HS-27A (cell line): ENCODE measurements around the gene CHPF2.

ENCODE experiments used
- DNase-seq: peaks from one replicate; pipeline ENCODE4 v3.0.0-alpha.2; 2012; ENCODE audit warnings: low read depth, missing footprints

CHPF2 gene

DNA sequence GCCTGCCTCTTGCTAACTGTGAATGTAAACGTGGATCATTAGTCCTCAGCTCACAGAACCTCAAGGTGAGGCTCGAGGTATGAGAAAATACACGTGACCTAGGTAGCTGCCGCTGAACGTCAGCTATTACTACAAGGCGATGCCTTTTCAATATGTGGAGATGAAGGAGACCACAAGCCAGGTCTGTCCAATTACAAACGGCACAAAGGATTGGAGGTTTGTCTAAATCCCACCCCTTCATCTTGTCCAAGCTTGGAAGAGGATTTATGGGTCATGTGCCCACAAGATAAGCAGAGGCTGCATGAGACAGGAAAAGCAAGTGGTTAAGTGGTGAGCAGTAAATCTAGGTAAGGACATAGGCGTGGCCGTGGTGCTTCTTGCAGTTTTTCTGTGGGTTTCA, 25.4 kb upstream of the CHPF2 start:
- no peak for DNase-seq

DNA sequence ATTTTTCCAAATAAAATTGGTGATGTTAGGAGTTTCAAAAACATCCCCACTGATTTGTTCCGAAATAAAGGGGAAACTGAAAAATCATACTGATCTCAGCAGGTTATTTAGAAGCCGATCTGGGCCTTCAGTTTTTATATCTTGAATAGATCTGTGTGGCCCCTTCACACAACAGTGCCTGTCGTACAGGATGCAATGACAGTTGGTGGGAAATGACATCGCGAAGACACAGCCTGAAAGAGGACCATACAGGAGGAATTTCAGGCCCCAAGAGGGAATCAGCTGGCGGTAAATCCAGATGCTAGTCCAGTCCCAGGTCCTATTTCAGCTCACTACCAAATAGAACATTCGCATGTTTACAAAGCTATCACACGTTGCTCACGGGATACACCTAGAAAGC, 25.0 kb upstream of the CHPF2 start:
- no peak for DNase-seq

DNA sequence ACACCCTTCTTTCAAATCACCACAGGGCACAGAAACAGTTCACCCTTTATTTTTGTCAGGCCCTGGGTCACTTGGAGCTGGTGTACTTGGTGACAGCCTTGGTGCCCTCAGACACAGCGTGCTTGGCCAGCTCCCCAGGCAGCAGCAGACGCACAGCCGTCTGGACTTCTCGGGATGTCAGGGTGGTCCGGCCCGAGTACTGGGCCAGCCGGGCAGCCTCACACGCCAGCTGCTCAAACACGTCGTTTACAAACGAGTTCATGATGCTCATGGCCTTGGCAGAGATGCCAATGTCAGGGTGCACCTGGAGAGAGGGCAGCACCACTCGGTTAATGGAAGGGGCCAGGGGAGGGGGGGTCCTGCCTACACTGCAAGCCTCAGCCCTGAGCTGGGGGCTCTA, 24.5 kb upstream of the CHPF2 start:
- no peak for DNase-seq

GRCh38 chr7:151208253-151208862, 23.9 kb upstream of the CHPF2 start:
- DNase-seq: no peak

GRCh38 chr7:151209588-151209987, 22.7 kb upstream of the CHPF2 start:
- no peak for DNase-seq

DNA sequence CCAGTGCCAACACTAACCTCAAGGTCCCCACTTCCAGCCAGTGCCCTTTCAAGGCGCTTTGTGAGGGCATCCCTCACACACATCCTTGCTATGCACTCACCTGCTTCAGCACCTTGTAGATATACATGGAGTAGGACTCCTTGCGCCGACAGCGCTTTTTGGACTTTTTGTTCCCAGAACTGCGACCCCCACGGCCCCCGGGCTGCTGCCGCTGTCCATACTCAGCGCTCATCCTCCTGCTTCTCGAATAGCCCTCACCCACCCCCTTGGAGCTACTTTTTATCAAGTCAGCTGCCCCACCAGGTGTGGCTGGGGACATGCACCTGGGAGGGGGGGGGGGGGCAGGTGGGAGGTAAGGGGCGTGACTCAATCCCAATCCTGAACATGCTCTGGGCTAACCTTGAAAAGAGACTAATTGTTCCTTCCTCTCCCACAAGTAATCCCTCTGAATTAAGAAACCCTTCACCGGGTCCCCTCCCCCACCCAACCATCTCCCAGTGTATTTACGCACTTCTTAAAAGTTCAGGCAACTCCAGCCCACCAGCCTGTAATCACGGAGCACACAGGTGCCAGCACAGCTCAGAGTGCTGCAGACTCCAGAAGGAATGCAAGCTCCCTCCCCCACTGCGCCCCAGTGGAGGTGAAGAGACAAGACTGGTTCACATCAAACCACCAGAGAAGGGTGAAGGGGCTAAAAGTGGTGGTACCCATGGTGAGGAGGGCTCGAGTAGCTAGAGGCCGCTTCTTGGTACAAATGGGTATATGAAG, 22.0 kb upstream of the CHPF2 start, which contains the start of gene H2BK1:
H2BK1 (minus strand) TSS at position 402 of the 768 bp plus-strand sequence; CDS start at position 232, 170 bp downstream.
- DNase-seq: no peak

DNA sequence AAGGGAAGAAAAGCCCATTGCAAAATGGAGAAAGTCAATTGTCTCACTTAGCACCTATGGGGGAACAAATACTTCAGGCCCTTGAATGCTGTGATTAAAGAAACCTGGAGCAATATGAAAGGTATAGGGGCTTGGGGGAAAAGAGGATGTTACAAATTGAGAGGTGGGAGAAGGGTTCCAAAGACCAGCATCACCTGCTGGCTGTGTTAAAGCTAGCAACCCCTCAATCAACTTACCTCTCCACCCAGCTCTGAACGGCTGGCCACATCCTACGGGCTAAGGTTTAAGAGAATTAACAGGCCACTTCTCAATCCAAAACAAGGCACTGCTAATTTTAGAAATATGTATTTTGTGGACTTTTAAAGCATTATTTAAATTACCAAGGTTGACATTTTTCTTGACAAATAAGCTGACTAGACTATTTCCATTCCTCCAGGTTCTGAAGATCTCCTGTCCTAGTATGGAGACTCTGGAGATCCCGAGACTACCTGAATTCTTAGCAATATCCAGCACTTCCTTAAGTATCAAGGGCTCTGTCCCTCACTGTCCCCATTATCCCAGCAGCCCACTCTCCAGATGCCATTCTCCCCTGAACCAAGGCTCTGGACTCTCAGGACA, 21.0 kb upstream of the CHPF2 start:
- DNase-seq: no peak

GRCh38 chr7:151212626-151213025, 19.7 kb upstream of the CHPF2 start:
- no peak for DNase-seq

DNA sequence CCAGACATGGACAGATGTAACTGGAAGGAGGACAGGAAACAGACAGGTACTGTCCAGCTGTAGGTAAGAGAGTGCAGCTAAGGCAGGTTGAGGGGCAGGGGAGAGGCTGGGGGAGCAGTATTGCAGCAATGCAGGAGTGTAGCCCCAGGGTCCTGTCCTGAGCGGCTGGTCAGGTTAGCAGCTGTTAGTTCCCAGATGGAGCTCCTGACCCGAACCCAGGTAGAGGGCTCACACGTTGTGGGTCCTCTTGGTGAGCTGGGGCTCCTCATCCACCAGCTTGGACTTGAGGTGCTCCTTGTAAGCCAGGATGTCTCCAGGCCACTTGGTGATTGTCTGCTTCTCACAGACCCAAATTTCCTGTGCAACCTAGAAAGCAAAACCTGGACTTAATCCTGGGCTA, 18.5 kb upstream of the CHPF2 start:
- DNase-seq: no peak

DNA sequence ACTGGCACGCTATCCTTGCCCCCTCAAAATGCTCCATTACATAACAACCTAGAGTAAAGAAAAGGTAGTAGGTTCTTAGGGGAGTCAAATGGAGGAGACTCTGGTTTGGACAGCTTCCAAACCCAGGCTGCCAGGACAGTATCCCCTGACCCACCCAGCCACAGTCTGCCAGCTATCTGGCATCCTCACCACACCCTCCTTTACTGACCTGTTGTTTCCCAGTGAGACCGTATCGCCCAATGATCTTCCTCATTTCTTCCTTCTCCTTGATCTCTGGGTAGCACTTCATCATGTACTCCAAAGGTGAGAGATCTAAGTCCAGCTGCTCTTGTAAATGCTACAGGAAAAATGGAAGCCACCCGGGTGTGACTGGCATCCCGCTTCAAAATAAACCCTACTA, 16.9 kb upstream of the CHPF2 start:
- no peak for DNase-seq

- no peak for DNase-seq
Measured at GRCh38 chr7:151218170-151218569, 14.1 kb upstream of the CHPF2 start.

DNA sequence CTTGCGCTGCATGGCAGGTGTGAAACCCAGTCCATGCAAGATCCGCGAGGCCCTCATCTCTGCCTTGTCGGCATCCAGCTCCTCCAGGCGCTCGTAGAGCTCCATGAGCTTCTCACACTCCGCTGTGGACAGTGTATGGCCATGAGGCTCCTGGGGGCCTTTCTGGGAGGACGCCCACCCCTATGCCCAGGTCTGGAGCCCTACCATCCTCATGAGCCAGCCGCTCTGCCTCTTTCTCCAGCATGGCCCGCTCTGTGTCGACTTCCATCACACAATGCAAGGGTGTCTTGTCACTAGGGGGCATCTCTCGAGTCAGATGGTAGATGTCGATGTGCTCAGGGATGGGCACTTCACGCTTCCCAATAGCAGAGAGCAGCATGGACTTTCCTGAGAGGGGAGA, 8.6 kb upstream of the CHPF2 start:
- no peak for DNase-seq

DNA sequence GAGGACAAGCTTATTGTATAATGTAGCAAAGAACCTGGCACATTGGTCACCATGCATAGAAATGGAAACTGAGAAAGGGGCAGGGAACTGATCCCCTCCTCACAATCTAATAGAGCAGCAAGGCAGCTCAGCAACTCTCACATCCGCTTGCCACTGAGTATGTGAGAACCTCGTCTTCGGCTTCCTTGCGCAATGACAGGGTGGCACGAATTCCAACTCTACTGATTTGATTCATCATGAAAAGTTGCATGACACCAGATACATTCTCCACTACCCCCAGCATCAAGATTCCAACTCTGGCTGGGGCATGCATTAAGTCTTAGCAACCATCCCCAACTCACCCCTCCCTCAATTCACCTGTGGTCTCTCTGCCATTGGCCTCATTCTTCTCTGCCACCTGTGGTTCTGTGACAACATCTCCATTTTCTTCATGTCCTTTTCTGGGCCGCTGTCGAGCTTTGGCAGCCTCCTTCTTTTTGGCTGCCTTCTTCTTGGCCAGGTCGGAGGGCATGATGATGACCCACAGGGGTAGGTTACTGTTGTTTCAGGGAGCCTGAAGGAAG, 6.3 kb upstream of the CHPF2 start:
- no peak for DNase-seq

GRCh38 chr7:151226560-151226874, 5.8 kb upstream of the CHPF2 start:
- DNase-seq: no peak

GRCh38 chr7:151226875-151227782, 5.2 kb upstream of the CHPF2 start, which contains the start of gene ABCF2:
TSS of gene ABCF2 (minus strand) at chr7:151227205. CDS start at chr7:151226458, 747 bp downstream.
- DNase-seq: peak; percentile 80

DNA sequence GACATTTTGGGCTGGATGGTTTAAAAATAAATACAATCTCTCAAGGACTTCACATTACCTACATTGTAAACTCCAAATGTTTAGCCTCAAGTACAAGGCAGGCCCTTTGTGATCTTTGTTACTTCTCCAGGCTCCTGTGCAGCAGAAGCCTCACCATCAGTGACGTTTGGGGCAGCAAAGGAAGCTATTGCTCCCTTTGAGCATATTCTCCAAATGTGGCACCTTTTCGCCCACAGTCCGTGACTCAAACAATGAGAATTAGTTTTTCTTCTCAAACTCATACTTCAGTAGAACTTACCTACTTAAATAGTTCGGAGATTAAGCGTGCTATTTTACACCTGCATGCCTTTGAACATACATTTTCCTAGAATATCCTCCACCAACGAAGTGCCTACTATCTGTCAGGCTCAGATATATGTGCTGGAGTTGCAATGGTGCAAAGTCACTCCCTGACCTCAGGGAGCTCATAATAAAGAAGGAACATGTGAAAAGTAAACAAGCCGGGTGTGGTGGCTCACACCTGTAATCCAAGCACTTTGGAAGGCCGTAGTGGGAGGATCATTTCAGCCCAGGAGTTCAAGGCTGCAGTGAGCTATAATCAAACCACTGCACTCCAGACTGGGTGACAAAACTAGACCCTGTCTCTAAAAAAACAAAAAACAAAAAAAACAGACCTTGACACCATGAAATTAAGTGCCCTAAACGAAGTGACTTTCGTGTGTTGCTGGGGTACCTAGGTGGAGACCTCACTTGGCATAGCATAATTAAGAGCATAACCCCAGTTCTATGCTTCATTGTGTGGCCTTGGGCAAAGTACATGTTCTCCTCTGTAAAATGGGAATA, 4.0 kb upstream of the CHPF2 start:
- no peak for DNase-seq

DNA sequence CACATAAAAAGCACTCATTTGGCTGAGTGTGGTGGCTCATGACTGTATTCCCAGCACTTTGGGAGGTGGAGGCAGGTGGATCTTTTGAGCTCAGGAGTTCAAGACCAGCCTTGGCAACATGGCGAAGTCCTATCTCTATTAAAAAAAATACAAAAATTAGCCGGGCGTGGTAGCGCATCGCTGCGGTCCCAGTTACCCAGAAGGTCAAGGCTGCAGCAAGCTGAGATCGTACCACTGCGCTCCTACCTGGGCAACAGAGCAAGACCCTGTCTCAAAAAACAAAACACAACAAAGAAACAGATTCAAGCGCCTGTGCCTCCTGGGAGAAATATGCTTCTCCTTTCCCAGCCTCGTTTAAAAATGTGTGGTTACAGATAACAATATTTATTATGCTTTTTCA, 3.0 kb upstream of the CHPF2 start:
- no peak for DNase-seq

DNA sequence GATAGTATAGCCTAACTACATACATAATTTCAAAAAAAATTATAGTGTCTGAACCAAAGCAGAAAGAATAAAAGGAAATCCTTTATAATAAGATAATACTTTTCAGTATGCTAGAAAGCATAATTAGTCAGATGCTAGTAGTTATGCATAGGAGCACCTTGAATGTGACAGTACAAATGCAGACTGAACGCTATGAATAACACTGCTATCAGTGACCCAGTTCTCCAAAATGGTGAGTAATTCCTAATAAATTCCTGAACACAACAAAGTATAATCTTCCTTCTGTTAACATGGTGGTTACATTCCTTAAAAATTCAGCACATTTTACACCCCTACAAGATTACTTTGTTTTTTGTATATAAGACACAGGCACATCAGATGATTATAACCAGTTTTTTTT, 1.2 kb upstream of the CHPF2 start:
- DNase-seq: no peak

GRCh38 chr7:151232917-151233701, 826 bp downstream of the CHPF2 start:
- no peak for DNase-seq

- DNase-seq: no peak
Measured at GRCh38 chr7:151233804-151234203, 1.5 kb downstream of the CHPF2 start.
